Measurements from ENCODE around the gene AEBP2. TPM values are rescaled to one million over a fixed set of nuclear protein-coding genes. Genes with fewer than 3 reads are reported as not detected.
A peak's percentile ranks its signal among the peaks of the same experiment; 100 is the strongest.

The AEBP2 gene
- total and polyA plus RNA-seq, 4 donors: 8.6 to 78.2 (median 21.6) TPM

DNA sequence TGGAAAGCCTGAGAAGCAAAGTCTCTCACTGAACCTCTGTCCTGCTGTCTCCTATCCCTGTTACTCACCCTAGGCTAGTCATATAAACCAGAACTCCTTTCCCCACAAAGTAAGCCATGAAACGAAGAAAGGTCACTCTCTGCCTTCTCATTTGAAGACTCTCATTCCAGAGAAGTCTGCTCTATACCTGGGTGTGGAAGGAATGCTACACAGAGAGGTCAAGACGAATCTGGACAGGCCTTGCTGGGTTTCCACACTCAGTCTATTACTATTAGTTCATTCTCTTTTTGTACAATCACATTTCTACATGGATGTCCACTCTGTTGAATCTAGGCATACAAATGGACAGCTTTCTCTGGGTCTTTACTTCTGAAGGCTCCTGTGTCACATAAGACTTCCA lies 2.4 kb upstream of the AEBP2 start:
- DNase-seq (no peak), ATAC-seq (ENCODE audit: insufficient read depth, low FRiP score) (no peak)
- Histone ChIP-seq H3K36me3 (ENCODE audit: control insufficient read depth in 4 of 4, insufficient read depth in 4 of 4, low read length in 4 of 4) (no peaks in the 10 kb centered on the region), H3K9me3 (ENCODE audit: control insufficient read depth in 4 of 4, insufficient read depth in 3 of 4, low read length in 3 of 4) (no peaks in the 10 kb centered on the region), H3K27ac (ENCODE audit: low read depth in 1 of 2, low read length in 1 of 2) (no peak overlapping the region), H3K4me1 (ENCODE audit: control insufficient read depth in 5 of 5, insufficient read depth in 5 of 5, low read length in 5 of 5) (peaks cover under 1 to 10% (median 2%) of the 10 kb centered on the region in 5 donors), H3K4me3 (no peak overlapping the region), H3K27me3 (ENCODE audit: control insufficient read depth in 3 of 3, insufficient read depth in 3 of 3, low read length in 2 of 3) (no peaks in the 10 kb centered on the region), H3K9ac (ENCODE audit: insufficient read depth in 1 of 2, low read length in 2 of 2) (no peak overlapping the region)
- TF ChIP-seq, protein P1, sequence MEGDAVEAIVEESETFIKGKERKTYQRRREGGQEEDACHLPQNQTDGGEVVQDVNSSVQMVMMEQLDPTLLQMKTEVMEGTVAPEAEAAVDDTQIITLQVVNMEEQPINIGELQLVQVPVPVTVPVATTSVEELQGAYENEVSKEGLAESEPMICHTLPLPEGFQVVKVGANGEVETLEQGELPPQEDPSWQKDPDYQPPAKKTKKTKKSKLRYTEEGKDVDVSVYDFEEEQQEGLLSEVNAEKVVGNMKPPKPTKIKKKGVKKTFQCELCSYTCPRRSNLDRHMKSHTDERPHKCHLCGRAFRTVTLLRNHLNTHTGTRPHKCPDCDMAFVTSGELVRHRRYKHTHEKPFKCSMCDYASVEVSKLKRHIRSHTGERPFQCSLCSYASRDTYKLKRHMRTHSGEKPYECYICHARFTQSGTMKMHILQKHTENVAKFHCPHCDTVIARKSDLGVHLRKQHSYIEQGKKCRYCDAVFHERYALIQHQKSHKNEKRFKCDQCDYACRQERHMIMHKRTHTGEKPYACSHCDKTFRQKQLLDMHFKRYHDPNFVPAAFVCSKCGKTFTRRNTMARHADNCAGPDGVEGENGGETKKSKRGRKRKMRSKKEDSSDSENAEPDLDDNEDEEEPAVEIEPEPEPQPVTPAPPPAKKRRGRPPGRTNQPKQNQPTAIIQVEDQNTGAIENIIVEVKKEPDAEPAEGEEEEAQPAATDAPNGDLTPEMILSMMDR (IDR thresholded peaks at IDR 0.05; ENCODE audit: control extremely low read depth, extremely low read depth): no peak
- whole genome bisulfite sequencing, 2 donors: 42 to 43% methylated on average over 2 of the region's 2 CpGs

DNA sequence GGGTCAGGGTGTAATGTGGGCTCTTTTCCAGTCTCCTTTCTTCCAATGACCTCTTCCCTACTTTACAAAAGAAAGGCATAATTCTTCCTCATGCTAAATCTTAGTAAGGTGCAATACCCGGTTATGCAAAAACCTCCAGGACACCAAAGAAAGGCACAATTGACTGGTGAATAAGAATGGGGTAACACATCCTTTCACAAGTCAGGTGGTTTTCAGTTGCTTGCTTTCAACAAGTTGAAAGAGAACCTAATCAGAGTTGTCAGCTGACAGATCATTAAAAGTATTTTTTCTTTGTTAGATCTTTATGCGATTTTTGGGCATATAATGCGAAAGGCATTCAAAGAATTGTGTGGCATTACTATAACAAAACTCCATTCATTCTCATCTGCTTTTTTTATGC lies 1.3 kb upstream of the AEBP2 start:
- DNase-seq (no peak), ATAC-seq (ENCODE audit: insufficient read depth, low FRiP score) (no peak)
- H3K4me3 ChIP-seq: no peak overlapping the region
- H3K9me3 ChIP-seq (ENCODE audit: control insufficient read depth in 4 of 4, insufficient read depth in 3 of 4, low read length in 3 of 4): no peaks in the 10 kb centered on the region
- no peak overlapping the region for H3K9ac ChIP-seq (ENCODE audit: insufficient read depth in 1 of 2, low read length in 2 of 2)
- TF ChIP-seq, protein P1 (IDR thresholded peaks at IDR 0.05; ENCODE audit: control extremely low read depth, extremely low read depth): no peak
- peaks cover 0 to 12% (median 3%) of the 10 kb centered on the region in 5 donors for H3K4me1 ChIP-seq (ENCODE audit: control insufficient read depth in 5 of 5, insufficient read depth in 5 of 5, low read length in 5 of 5)
- no peak overlapping the region for H3K27ac ChIP-seq (ENCODE audit: low read depth in 1 of 2, low read length in 1 of 2)
- WGBS, 2 donors: 70 to 86% methylated on average over 3 of the region's 3 CpGs
- no peaks in the 10 kb centered on the region for H3K27me3 ChIP-seq (ENCODE audit: control insufficient read depth in 3 of 3, insufficient read depth in 3 of 3, low read length in 2 of 3)
- H3K36me3 ChIP-seq (ENCODE audit: control insufficient read depth in 4 of 4, insufficient read depth in 4 of 4, low read length in 4 of 4): peaks cover 0 to 1% (median 0%) of the 10 kb centered on the region in 4 donors

DNA sequence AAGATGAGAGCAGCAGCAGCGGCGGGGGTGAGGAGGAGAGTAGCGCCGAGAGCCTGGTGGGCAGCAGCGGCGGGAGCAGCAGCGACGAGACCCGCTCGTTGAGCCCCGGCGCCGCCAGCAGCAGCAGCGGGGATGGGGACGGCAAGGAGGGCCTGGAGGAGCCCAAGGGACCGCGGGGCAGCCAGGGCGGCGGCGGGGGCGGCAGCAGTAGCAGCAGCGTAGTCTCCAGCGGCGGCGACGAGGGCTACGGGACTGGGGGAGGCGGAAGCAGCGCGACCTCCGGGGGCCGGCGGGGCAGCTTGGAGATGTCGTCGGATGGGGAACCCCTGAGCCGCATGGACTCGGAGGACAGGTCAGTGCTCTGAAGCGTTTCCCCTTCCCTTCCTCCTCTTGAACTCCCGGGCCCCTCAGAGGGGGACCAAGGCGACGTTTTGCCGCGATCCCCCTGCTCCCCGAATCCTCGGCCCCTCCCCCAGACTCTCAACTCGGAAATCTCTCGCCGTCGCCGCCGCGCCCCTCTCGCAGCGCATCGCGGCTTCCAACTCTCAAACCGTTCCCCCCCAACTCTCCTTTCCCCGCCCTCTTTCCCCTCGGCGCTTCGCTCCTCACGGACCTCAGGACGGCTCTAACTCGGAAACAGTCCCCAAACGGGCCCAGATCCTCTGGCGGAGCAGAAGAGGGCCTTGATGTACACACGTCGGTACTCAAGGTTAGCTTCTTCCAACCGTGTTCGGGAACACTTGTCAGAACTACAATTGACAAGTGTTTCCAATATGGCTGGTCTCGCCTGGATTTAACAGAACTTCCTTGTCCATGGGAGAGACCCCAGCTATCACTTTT lies 947 bp downstream of the AEBP2 start:
- Histone ChIP-seq H3K36me3 (ENCODE audit: control insufficient read depth in 4 of 4, insufficient read depth in 4 of 4, low read length in 4 of 4) (peaks cover 0 to 4% (median 3%) of the 10 kb centered on the region in 4 donors), H3K4me1 (ENCODE audit: control insufficient read depth in 5 of 5, insufficient read depth in 5 of 5, low read length in 5 of 5) (peaks cover 0 to 14% (median 7%) of the 10 kb centered on the region in 5 donors), H3K4me3 (peak overlapping the region; percentile 77), H3K27ac (ENCODE audit: low read depth in 1 of 2, low read length in 1 of 2) (peak overlapping the region; percentile 83 to 93), H3K9me3 (ENCODE audit: control insufficient read depth in 4 of 4, insufficient read depth in 3 of 4, low read length in 3 of 4) (no peaks in the 10 kb centered on the region), H3K9ac (ENCODE audit: insufficient read depth in 1 of 2, low read length in 2 of 2) (peak overlapping the region; percentile 71 to 92), H3K27me3 (ENCODE audit: control insufficient read depth in 3 of 3, insufficient read depth in 3 of 3, low read length in 2 of 3) (no peaks in the 10 kb centered on the region)
- peak; percentile 74 to 84 (median 79) for DNase-seq
- TF ChIP-seq, protein P1 (IDR thresholded peaks at IDR 0.05; ENCODE audit: control extremely low read depth, extremely low read depth): no peak
- peak; percentile 49 for ATAC-seq (ENCODE audit: insufficient read depth, low FRiP score)
- WGBS, 2 donors: 0 to 1% methylated on average over 45 to 71 of the region's 71 CpGs
